HG03432 (cell line): ENCODE measurements around the gene PPRC1.

Source experiments
- ATAC-seq: cut with Tn5 transposase; IDR thresholded peaks from one replicate; pipeline ENCODE4 v1.9.1; 2021; ENCODE audit warnings: mild to moderate bottlenecking, moderate library complexity; ENCODE audit not compliant: unreplicated experiment

PPRC1 gene

GRCh38 chr10:102116656-102117055 is 16.2 kb upstream of the PPRC1 start:
- ATAC-seq: no peak

- no peak for ATAC-seq
These were observed 15.3 kb upstream of the PPRC1 start for GRCh38 chr10:102117391-102118159.

GRCh38 chr10:102118867-102119266 is 14.0 kb upstream of the PPRC1 start:
- no peak for ATAC-seq

- ATAC-seq: no peak
These were observed 13.3 kb upstream of the PPRC1 start for GRCh38 chr10:102119417-102120141.

GRCh38 chr10:102120142-102120990 is 12.5 kb upstream of the PPRC1 start, which contains the start of gene LDB1:
TSS of gene LDB1 (minus strand) at chr10:102120368. CDS start at chr10:102120110, 258 bp downstream.
- peak; percentile 60 for ATAC-seq

GRCh38 chr10:102120991-102121738 is 11.7 kb upstream of the PPRC1 start:
- no peak for ATAC-seq

GRCh38 chr10:102121739-102122372 is 11.0 kb upstream of the PPRC1 start:
- ATAC-seq: no peak

- no peak for ATAC-seq
These were observed 10.4 kb upstream of the PPRC1 start for GRCh38 chr10:102122450-102122849.

GRCh38 chr10:102123223-102123622 is 9.6 kb upstream of the PPRC1 start:
- no peak for ATAC-seq

GRCh38 chr10:102131286-102132170 is 1.3 kb upstream of the PPRC1 start:
- ATAC-seq: no peak

GRCh38 chr10:102132193-102132562 is 662 bp upstream of the PPRC1 start:
- no peak for ATAC-seq

GRCh38 chr10:102133373-102134195 is 744 bp downstream of the PPRC1 start:
- peak; percentile 17 for ATAC-seq

- ATAC-seq: no peak
These were observed 1.6 kb downstream of the PPRC1 start for GRCh38 chr10:102134416-102134815.

GRCh38 chr10:102135956-102136526 is 3.2 kb downstream of the PPRC1 start:
- ATAC-seq: no peak

- no peak for ATAC-seq
These were observed 6.7 kb downstream of the PPRC1 start for GRCh38 chr10:102139281-102140110.

GRCh38 chr10:102140218-102140617 is 7.4 kb downstream of the PPRC1 start:
- ATAC-seq: no peak

GRCh38 chr10:102140913-102141540 is 8.2 kb downstream of the PPRC1 start:
- ATAC-seq: no peak
